GM19099 (cell line): ENCODE data around the gene TRAF3IP3.

ENCODE experiments used
- POLR2A ChIP-seq: IDR thresholded peaks from 3 replicates; pipeline ENCODE4 v1.6.1; 2011; ENCODE audit warnings: low read depth; ENCODE audit not compliant: insufficient read length; ENCODE audit errors: extremely low read depth

Gene TRAF3IP3

GRCh38 chr1:209729436-209729835 lies 26.4 kb upstream of the TRAF3IP3 start:
- no peak for TF ChIP-seq POLR2A

GRCh38 chr1:209732725-209733124 lies 23.1 kb upstream of the TRAF3IP3 start:
- no peak for TF ChIP-seq POLR2A

GRCh38 chr1:209733409-209734192 lies 22.3 kb upstream of the TRAF3IP3 start:
- no peak for TF ChIP-seq POLR2A

- no peak for TF ChIP-seq POLR2A
These were observed 19.2 kb upstream of the TRAF3IP3 start for GRCh38 chr1:209736490-209737117.

GRCh38 chr1:209737118-209737505 lies 18.7 kb upstream of the TRAF3IP3 start:
- no peak for TF ChIP-seq POLR2A

- no peak for TF ChIP-seq POLR2A
These were observed 17.6 kb upstream of the TRAF3IP3 start for GRCh38 chr1:209738270-209738669.

GRCh38 chr1:209741193-209741592 lies 14.7 kb upstream of the TRAF3IP3 start:
- TF ChIP-seq POLR2A: no peak

GRCh38 chr1:209741889-209742288 lies 14.0 kb upstream of the TRAF3IP3 start:
- TF ChIP-seq POLR2A: no peak

GRCh38 chr1:209742409-209743144 lies 13.3 kb upstream of the TRAF3IP3 start:
- no peak for TF ChIP-seq POLR2A

GRCh38 chr1:209743145-209743482 lies 12.7 kb upstream of the TRAF3IP3 start:
- TF ChIP-seq POLR2A: no peak

- no peak for TF ChIP-seq POLR2A
These were observed 9.2 kb upstream of the TRAF3IP3 start for GRCh38 chr1:209746451-209747165.

- peak; percentile 30 for TF ChIP-seq POLR2A
These were observed 8.1 kb upstream of the TRAF3IP3 start for GRCh38 chr1:209747580-209748262.

GRCh38 chr1:209748620-209749019 lies 7.2 kb upstream of the TRAF3IP3 start:
- TF ChIP-seq POLR2A: no peak

- TF ChIP-seq POLR2A: no peak
These were observed 6.6 kb upstream of the TRAF3IP3 start for GRCh38 chr1:209749205-209749604.
